Tibial nerve (tissue), 4 donors: Measurements from ENCODE around the gene ZFAND3.
A peak's percentile ranks its signal among the peaks of the same experiment; 100 is the strongest.

ENCODE experiments used
- CTCF ChIP-seq, 5 experiments: fragments of 200-600 bp in 3 of 5; fragments of 450-650 bp in 2 of 5; sonication (generic) in 3 of 5; IDR thresholded peaks; one replicate each; pipeline ENCODE4 v1.5.1; 2016 to 2019; ENCODE audit warnings: antibody characterized with exemption in 5 of 5, mild to moderate bottlenecking in 3 of 5, moderate library complexity in 2 of 5
- EP300 ChIP-seq, 2 donors: sonication (generic); formaldehyde crosslinking; IDR thresholded peaks; one replicate each; pipeline ENCODE4 v1.6.1; 2017; ENCODE audit warnings: antibody characterized with exemption in 2 of 2, mild to moderate bottlenecking in 1 of 2
- POLR2A ChIP-seq, 2 donors: fragments of 450-650 bp; IDR thresholded peaks; one replicate each; pipeline ENCODE4 v1.6.1; 2017; ENCODE audit warnings: antibody characterized with exemption in 2 of 2, mild to moderate bottlenecking in 2 of 2, moderate library complexity in 2 of 2

DNA sequence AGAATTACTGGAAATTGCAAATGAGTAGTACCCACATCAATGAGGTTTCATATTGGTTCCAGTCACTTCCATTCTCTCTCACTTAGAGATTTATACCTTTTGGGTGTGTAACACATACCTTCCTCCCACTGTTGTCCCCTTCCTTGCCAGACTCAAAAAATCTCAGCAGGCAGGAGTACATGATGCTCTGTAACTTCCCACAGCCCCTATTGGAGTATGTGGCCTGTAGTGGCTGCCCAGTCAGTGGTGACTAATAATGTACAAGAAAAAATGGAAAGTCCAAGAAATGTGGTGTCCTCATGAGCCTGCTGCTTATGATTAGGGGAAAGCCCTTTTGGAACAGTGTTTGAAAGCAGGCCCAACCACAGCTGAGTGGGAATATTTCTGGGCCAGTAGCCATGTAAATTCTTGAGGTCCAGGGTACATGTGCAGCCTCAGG lies 312.0 kb downstream of the ZFAND3 start:
- no peak for TF ChIP-seq CTCF (IDR thresholded peaks at IDR 0.05)
- TF ChIP-seq EP300 (IDR thresholded peaks at IDR 0.05) = peak in 1 of 2 donors; percentile 31
- no peak for TF ChIP-seq POLR2A (IDR thresholded peaks at IDR 0.05)
